Natural killer cell (primary cell): ENCODE measurements around the gene PGLYRP1. TPM values are rescaled to one million over a fixed set of nuclear protein-coding genes. Genes with fewer than 3 reads are reported as not detected.

Source experiments
- ATAC-seq, 3 donors: fragments of 150-1000 bp in 2 of 3; fragments of 200-7000 bp in 1 of 3; cut with Tn5 transposase; 1 replicate in 1 of 3; 2 replicates in 2 of 3; pipeline ENCODE4 v1.10.0; 2021; ENCODE audit warnings: mild to moderate bottlenecking in 2 of 3, moderate library complexity in 2 of 3
- DNase-seq, 2 donors: peaks; one replicate each; pipeline versions ENCODE4 v3.0.0 to v3.0.0-alpha.2; 2013 to 2021; ENCODE audit warnings: mixed read lengths in 1 of 2
- H3K27ac ChIP-seq: one replicate; pipeline ENCODE4 v1.5.1; 2013; ENCODE audit warnings: mild to moderate bottlenecking, low read length
- H3K27me3 ChIP-seq: one replicate; pipeline ENCODE4 v1.6.1; 2013; ENCODE audit warnings: low read length; ENCODE audit not compliant: control insufficient read depth, insufficient read depth
- H3K36me3 ChIP-seq: one replicate; pipeline ENCODE4 v1.6.1; 2013; ENCODE audit warnings: low read length; ENCODE audit not compliant: control insufficient read depth, insufficient read depth
- H3K4me1 ChIP-seq: one replicate; pipeline ENCODE4 v1.6.1; 2013; ENCODE audit warnings: low read length; ENCODE audit not compliant: control insufficient read depth, insufficient read depth
- H3K4me3 ChIP-seq: one replicate; pipeline ENCODE4 v1.5.1; 2013; ENCODE audit warnings: low read length
- H3K9me3 ChIP-seq: one replicate; pipeline ENCODE4 v1.6.1; 2013; ENCODE audit warnings: low read length; ENCODE audit not compliant: control insufficient read depth, insufficient read depth
- H3K27ac Mint-ChIP-seq, 2 donors: one replicate each; pipeline ENCODE4 v1.8.0; 2022; ENCODE audit warnings: mild to moderate bottlenecking in 2 of 2, mixed read lengths in 2 of 2, moderate library complexity in 1 of 2
- H3K27me3 Mint-ChIP-seq, 2 donors: one replicate each; pipeline ENCODE4 v1.8.0; 2022; ENCODE audit warnings: low read depth in 2 of 2, mixed read lengths in 2 of 2
- H3K36me3 Mint-ChIP-seq: one replicate; pipeline ENCODE4 v1.8.0; 2022; ENCODE audit warnings: mixed read lengths
- H3K4me1 Mint-ChIP-seq, 2 donors: one replicate each; pipeline ENCODE4 v1.8.0; 2022; ENCODE audit warnings: mixed read lengths in 2 of 2
- H3K4me3 Mint-ChIP-seq: one replicate; pipeline ENCODE4 v1.8.0; 2022; ENCODE audit warnings: mild to moderate bottlenecking, moderate library complexity, mixed read lengths
- H3K9me3 Mint-ChIP-seq, 2 donors: one replicate each; pipeline ENCODE4 v1.8.0; 2022; ENCODE audit warnings: mixed read lengths in 2 of 2
- WGBS: methylation state at CpG from one replicate; pipeline ENCODE4 v1.1.7; 2013; ENCODE audit warnings: missing lambda C conversion rate; ENCODE audit not compliant: insufficient coverage; 5-methylcytosine and 5-hydroxymethylcytosine counted together
- intact Hi-C: fragments of 100-400 bp; cut with micrococcal nuclease; formaldehyde crosslinking; loops from one replicate; pipeline ENCODE4 v1.14.2; 2022
- total RNA-seq, 4 donors: library from RNA; stranded (reverse); fragments of 120-200 nt in 1 of 4; gene quantifications; one replicate each; pipeline versions ENCODE4 v1.2.3 to v1.2.4, GENCODE V29; 2013 to 2022
- TF ChIP-seq, protein P1 (sequence below): fragments of 200-600 bp; IDR thresholded peaks from one replicate; pipeline ENCODE4 v1.8.0; 2022; ENCODE audit warnings: antibody characterized with exemption

Gene PGLYRP1
- total RNA-seq, 3 donors from 2014 or later (not counting 1 experiment from before 2014, with no cell fraction given) = 0.55 TPM; not detected in 2

DNA sequence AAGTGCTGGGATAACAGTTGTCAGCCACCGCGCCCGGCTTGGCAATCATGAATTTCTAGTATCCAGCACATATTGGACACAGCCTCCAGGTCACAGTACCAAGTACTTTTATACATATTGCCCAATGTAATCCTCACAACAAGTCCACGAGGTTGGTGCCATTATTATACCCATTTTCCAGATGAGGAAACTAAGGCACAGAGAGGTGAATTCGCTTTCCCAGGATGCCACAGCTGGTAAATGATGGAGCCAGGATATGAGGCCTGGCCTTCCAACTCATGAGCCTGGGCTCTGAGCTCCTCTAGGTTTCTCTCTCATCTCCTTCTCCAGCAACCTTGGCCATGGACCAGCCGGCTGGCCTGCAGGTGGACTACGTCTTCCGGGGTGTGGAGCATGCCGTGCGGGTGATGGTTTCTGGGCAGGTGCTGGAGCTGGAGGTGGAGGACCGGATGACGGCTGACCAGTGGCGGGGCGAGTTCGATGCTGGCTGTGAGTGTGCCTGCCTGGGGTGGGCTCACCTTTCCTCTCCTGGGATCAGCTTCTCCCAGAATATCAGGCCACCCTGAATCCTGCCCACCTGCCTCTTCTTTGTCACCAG is 20.1 kb downstream of the PGLYRP1 start:
- no peaks in the 10 kb centered on the region for H3K9me3 ChIP-seq
- peaks cover 9% of the 10 kb centered on the region for H3K36me3 ChIP-seq
- H3K4me3 ChIP-seq = no peak overlapping the region
- DNase-seq (no peak), ATAC-seq (no peak)
- H3K27me3 ChIP-seq = peaks cover 3% of the 10 kb centered on the region
- H3K9me3 Mint-ChIP-seq = no peaks in the 10 kb centered on the region
- no peak overlapping the region for H3K27ac Mint-ChIP-seq
- H3K4me3 Mint-ChIP-seq = no peak overlapping the region
- no peaks in the 10 kb centered on the region for H3K36me3 Mint-ChIP-seq
- intact Hi-C loops = no loop called here
- H3K27me3 Mint-ChIP-seq = peaks cover 11 to 23% of the 10 kb centered on the region in 2 donors
- H3K27ac ChIP-seq = no peak overlapping the region
- 95% methylated on average over 15 of the region's 15 CpGs for WGBS
- peaks cover 19% of the 10 kb centered on the region for H3K4me1 ChIP-seq
- peaks cover 24 to 25% of the 10 kb centered on the region in 2 donors for H3K4me1 Mint-ChIP-seq
- TF ChIP-seq, protein P1, sequence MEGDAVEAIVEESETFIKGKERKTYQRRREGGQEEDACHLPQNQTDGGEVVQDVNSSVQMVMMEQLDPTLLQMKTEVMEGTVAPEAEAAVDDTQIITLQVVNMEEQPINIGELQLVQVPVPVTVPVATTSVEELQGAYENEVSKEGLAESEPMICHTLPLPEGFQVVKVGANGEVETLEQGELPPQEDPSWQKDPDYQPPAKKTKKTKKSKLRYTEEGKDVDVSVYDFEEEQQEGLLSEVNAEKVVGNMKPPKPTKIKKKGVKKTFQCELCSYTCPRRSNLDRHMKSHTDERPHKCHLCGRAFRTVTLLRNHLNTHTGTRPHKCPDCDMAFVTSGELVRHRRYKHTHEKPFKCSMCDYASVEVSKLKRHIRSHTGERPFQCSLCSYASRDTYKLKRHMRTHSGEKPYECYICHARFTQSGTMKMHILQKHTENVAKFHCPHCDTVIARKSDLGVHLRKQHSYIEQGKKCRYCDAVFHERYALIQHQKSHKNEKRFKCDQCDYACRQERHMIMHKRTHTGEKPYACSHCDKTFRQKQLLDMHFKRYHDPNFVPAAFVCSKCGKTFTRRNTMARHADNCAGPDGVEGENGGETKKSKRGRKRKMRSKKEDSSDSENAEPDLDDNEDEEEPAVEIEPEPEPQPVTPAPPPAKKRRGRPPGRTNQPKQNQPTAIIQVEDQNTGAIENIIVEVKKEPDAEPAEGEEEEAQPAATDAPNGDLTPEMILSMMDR = no peak

DNA sequence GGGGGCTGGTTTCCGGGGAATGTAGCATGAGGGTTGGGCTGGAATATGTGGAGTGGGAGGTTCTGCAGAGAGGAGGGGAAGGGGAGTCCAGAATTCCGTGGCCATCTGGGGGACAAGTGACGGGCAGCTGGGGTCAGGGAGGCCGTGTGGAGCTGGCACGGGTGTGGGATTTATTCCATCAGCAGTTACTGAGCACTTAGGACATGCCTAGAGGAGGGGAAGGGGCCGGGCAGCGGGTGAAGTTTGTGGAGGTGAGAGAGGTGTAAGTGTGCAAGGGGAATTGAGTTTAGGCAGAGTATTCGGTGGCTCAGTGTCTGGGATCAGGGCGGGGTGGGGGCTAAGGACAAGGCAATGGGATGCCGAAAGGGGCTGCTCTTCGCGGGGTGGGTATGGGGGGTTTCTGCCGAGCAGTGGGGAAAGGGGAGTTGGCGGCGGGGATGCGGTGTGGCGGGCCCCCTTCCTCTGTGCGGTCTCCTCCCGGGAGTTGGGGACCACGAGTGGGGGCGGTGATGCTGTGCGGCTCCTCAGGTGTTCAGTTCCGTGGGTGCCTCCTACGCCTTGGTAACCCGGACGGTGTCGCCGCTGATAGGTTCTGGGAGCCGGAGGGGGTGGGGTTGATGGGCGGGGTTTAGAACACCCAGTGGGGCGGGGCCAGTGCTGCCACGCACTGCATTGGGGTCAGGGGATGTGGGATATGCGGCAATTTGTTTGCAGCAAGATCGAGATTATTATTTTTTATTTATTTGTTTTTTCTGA is 22.2 kb downstream of the PGLYRP1 start:
- H3K4me3 Mint-ChIP-seq = peak overlapping the region; percentile 64
- H3K27me3 Mint-ChIP-seq = peaks cover 11 to 23% of the 10 kb centered on the region in 2 donors
- H3K27ac Mint-ChIP-seq = peak overlapping the region in 1 of 2 donors; percentile 71
- TF ChIP-seq, protein P1 = no peak
- no peak overlapping the region for H3K27ac ChIP-seq
- WGBS = 5% methylated on average over 34 of the region's 34 CpGs
- DNase-seq (peak in 1 of 2 donors; percentile 88), ATAC-seq (peak; percentile 82 to 95 (median 90))
- peaks cover 6% of the 10 kb centered on the region for H3K36me3 ChIP-seq
- intact Hi-C loops = no loop called here
- no peak overlapping the region for H3K4me3 ChIP-seq
- no peaks in the 10 kb centered on the region for H3K36me3 Mint-ChIP-seq
- H3K27me3 ChIP-seq = peaks cover 3% of the 10 kb centered on the region
- H3K9me3 ChIP-seq = no peaks in the 10 kb centered on the region
- H3K9me3 Mint-ChIP-seq = no peaks in the 10 kb centered on the region
- peaks cover 24 to 25% of the 10 kb centered on the region in 2 donors for H3K4me1 Mint-ChIP-seq
- peaks cover 25% of the 10 kb centered on the region for H3K4me1 ChIP-seq

DNA sequence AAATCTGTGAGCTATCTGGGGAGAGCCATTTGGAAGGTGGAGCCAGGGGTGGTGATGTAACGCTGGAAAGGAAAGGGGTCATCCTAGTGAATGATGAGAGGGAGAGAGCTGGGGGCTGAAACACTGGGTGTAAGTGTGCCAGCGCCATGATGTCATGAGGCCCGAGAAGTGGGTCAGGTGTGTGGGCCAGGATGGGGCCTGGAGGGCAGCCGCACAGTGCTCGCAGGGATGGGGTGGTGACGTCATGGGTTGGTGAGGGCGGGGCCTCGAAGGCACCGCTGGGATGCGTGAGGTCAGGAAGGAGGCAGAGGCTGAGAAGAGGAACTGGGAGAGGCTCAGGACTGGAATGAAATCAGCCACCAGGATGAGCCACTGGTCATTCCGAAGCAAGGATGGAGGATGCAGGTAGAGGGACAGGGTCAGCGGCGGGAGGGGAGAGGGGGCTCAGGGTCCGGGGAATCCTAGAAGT is 23.2 kb downstream of the PGLYRP1 start:
- TF ChIP-seq, protein P1 = no peak
- 40% methylated on average over 14 of the region's 14 CpGs for WGBS
- Histone ChIP-seq H3K9me3 (no peaks in the 10 kb centered on the region), H3K27me3 (peaks cover 3% of the 10 kb centered on the region), H3K4me1 (peaks cover 26% of the 10 kb centered on the region), H3K4me3 (no peak overlapping the region), H3K36me3 (peaks cover 6% of the 10 kb centered on the region), H3K27ac (no peak overlapping the region)
- ATAC-seq (no peak), DNase-seq (peak in 1 of 2 donors; percentile 41)
- Mint-ChIP-seq H3K36me3 (no peaks in the 10 kb centered on the region), H3K4me1 (peaks cover 24 to 25% of the 10 kb centered on the region in 2 donors), H3K4me3 (peak overlapping the region; percentile 70), H3K27me3 (peaks cover 11 to 23% of the 10 kb centered on the region in 2 donors), H3K27ac (peak overlapping the region in 1 of 2 donors; percentile 71), H3K9me3 (no peaks in the 10 kb centered on the region)
- intact Hi-C loops = no loop called here
